Left lung (tissue), 10 donors: ENCODE data around the gene CDH13. TPM values are rescaled to one million over a fixed set of nuclear protein-coding genes. Genes with fewer than 3 reads are reported as not detected.

Source experiments
- ATAC-seq: fragments of 200-7000 bp; cut with Tn5 transposase; one replicate; pipeline ENCODE4 v1.9.1; 2020; ENCODE audit warnings: moderate library complexity
- DNase-seq, 4 donors: peaks; one replicate each; pipeline ENCODE4 v3.0.0-alpha.2; 2013 to 2020
- H3K27ac ChIP-seq, 2 donors: fragments of 200-600 bp; sonication (generic) in 1 of 2; one replicate each; pipeline versions ENCODE4 v1.5.0 to v1.8.0; 2020 to 2021
- H3K27me3 ChIP-seq, 2 donors: fragments of 200-600 bp; sonication (generic) in 1 of 2; one replicate each; pipeline versions ENCODE4 v1.5.0 to v1.8.0; 2020 to 2021
- H3K36me3 ChIP-seq, 2 donors: fragments of 200-600 bp; sonication (generic) in 1 of 2; one replicate each; pipeline versions ENCODE4 v1.5.0 to v1.8.0; 2020 to 2021
- H3K4me1 ChIP-seq, 2 donors: fragments of 200-600 bp; one replicate each; pipeline ENCODE4 v1.8.0; 2021
- H3K4me3 ChIP-seq, 2 donors: fragments of 200-600 bp; sonication (generic) in 1 of 2; one replicate each; pipeline versions ENCODE4 v1.5.0 to v1.8.0; 2020 to 2021; ENCODE audit warnings: mild to moderate bottlenecking in 1 of 2
- H3K9me3 ChIP-seq, 2 donors: fragments of 200-600 bp; sonication (generic) in 1 of 2; one replicate each; pipeline versions ENCODE4 v1.5.0 to v1.8.0; 2020 to 2021
- CTCF ChIP-seq, 2 donors: fragments of 200-600 bp; sonication (generic) in 1 of 2; IDR thresholded peaks; one replicate each; pipeline versions ENCODE4 v1.5.0 to v1.8.0; 2021; ENCODE audit warnings: antibody characterized with exemption in 2 of 2
- intact Hi-C, 2 donors: fragments of 100-400 bp; cut with DNase I; formaldehyde crosslinking; loops; one replicate each; pipeline versions ENCODE4 v1.11.2 to v1.14.2; 2022
- polyA plus RNA-seq, 6 donors: library from polyadenylated mRNA; unstranded; fragments of 120-200 nt; gene quantifications; one replicate each; pipeline ENCODE4 v1.2.1, GENCODE V29; 2013; ENCODE audit not compliant: insufficient read length in 6 of 6
- total RNA-seq, 2 donors: library from RNA; stranded (reverse); fragmentation: NEBNext Ultra II Directional; extraction: Animal tissue kit (Norgen Biotek cat#: 25700); gene quantifications; one replicate each; pipeline ENCODE4 v1.2.1, GENCODE V29; 2021
- donor health status: DM: no; HTN: yes; CAD: no.
- donor health status: DM: no; HTN: no; CAD: no.

CDH13 gene
- total and polyA plus RNA-seq, 8 donors, result 2.7 to 20.3 (median 3.2) TPM

DNA sequence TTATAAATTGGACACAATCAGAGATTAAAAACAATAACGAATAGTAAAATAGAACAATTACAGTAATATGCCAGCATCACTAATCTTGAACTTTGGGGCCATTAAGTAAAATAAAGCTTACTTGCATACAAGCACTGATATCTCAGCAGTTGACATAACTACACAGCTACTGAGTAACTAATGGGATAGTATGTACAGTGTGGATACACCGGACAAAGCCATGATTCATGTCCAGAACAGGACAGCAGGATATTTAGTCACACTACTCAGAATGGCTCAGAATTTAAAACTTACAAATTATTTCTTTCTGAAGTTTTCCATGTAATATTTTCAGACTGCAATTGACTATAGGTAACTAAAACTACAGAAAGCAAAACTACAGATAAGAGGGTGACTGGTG, 427.5 kb downstream of the CDH13 start:
- Histone ChIP-seq H3K27me3 (no peaks in the 10 kb centered on the region), H3K4me1 (no peaks in the 10 kb centered on the region), H3K27ac (no peak overlapping the region), H3K9me3 (no peaks in the 10 kb centered on the region), H3K4me3 (no peak overlapping the region), H3K36me3 (no peaks in the 10 kb centered on the region)
- no peak for TF ChIP-seq CTCF (IDR thresholded peaks at IDR 0.05)
- intact Hi-C loops, result no loop called here
- ATAC-seq (no peak), DNase-seq (no peak)

DNA sequence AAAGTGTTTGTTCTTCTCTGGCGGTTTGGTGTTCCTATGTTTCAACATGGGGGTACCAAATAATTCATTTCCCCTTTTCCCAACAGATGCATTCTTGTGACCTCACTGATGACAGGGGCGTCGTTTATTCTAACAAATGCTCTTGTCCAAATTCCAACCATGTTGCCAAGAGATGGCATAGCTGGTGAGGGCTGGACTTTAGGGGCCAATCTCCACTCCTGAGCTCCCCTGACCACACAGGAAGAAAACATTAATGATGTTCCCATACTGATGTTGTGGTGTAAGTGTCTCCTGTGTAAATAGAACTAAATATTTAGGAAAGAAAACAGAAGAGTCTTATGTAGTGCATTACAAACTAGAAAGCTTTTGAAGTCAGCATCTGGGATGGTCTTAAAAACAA, 431.6 kb downstream of the CDH13 start:
- Histone ChIP-seq H3K4me3 (no peak overlapping the region), H3K9me3 (no peaks in the 10 kb centered on the region), H3K27ac (no peak overlapping the region), H3K4me1 (no peaks in the 10 kb centered on the region), H3K27me3 (no peaks in the 10 kb centered on the region), H3K36me3 (no peaks in the 10 kb centered on the region)
- no peak for TF ChIP-seq CTCF (IDR thresholded peaks at IDR 0.05)
- no peak for ATAC-seq
- no peak for DNase-seq
- intact Hi-C loops, result no loop called here

DNA sequence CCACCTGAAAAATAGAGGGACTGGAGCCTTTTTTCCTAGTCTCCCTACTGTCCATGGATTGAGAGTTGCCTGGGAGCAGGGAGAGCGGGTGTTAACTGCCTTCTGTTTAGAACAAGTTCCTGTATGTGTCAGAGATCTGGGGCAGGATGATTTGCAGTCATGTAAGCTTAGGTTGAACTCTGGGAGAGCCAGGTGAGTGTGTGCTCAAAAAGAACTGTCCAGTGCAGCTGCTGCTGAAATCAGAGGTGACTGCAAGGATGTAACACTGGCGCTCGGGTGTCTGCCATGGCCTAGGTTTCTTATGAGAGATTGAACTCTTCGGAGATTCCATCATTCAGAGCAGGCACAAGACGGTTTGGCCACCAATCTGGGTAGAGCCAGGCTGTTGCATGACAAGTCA, 432.5 kb downstream of the CDH13 start:
- no peaks in the 10 kb centered on the region for H3K4me1 ChIP-seq
- intact Hi-C loops, result no loop called here
- H3K27ac ChIP-seq, result no peak overlapping the region
- DNase-seq (no peak), ATAC-seq (no peak)
- H3K4me3 ChIP-seq, result no peak overlapping the region
- H3K27me3 ChIP-seq, result no peaks in the 10 kb centered on the region
- no peaks in the 10 kb centered on the region for H3K36me3 ChIP-seq
- TF ChIP-seq CTCF (IDR thresholded peaks at IDR 0.05), result no peak
- H3K9me3 ChIP-seq, result no peaks in the 10 kb centered on the region

GRCh38 chr16:83066011-83066410, 439.2 kb downstream of the CDH13 start:
- ATAC-seq, result no peak
- intact Hi-C loops, result no loop called here
- H3K9me3 ChIP-seq, result no peaks in the 10 kb centered on the region
- no peaks in the 10 kb centered on the region for H3K4me1 ChIP-seq
- H3K36me3 ChIP-seq, result no peaks in the 10 kb centered on the region
- no peak overlapping the region for H3K27ac ChIP-seq
- no peaks in the 10 kb centered on the region for H3K27me3 ChIP-seq
- no peak for DNase-seq
- no peak for TF ChIP-seq CTCF (IDR thresholded peaks at IDR 0.05)
- no peak overlapping the region for H3K4me3 ChIP-seq

DNA sequence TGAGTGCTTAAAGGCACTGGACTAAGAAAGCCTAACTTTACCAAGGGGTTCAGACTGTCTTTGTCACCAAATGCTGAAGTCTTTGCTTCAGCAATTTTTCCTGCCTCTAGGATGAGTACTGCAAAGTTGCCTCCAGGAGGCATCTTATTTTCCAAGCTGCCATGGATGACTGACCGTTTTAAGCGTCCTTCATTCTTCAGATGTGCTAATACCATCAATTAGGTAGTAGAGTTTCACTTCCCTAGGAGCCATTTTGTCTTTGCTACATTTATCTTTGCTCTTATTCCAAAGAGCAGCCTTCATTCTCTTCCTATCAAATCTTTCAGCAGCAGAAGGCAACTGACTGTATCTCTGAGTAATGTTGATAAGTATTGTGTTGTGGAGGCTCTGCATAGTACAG, 440.1 kb downstream of the CDH13 start:
- H3K36me3 ChIP-seq, result no peaks in the 10 kb centered on the region
- DNase-seq (no peak), ATAC-seq (no peak)
- H3K9me3 ChIP-seq, result no peaks in the 10 kb centered on the region
- no peaks in the 10 kb centered on the region for H3K4me1 ChIP-seq
- intact Hi-C loops, result no loop called here
- H3K27me3 ChIP-seq, result no peaks in the 10 kb centered on the region
- H3K4me3 ChIP-seq, result no peak overlapping the region
- TF ChIP-seq CTCF (IDR thresholded peaks at IDR 0.05), result no peak
- H3K27ac ChIP-seq, result no peak overlapping the region
